ENCODE measurements around the gene PTGR3.

PTGR3 gene

GRCh38 chr18:75214766-75215510 lies 6.0 kb upstream of the PTGR3 start:
- no peak for DNase-seq

GRCh38 chr18:75214332-75214690 lies 5.4 kb upstream of the PTGR3 start:
- no peak for DNase-seq

GRCh38 chr18:75213611-75214331 lies 4.8 kb upstream of the PTGR3 start:
- peak; percentile 84 for DNase-seq

- DNase-seq, result no peak
Measured at GRCh38 chr18:75212751-75213090, 3.8 kb upstream of the PTGR3 start.

GRCh38 chr18:75211953-75212750 lies 3.2 kb upstream of the PTGR3 start:
- DNase-seq, result no peak

GRCh38 chr18:75211626-75211952 lies 2.6 kb upstream of the PTGR3 start:
- no peak for DNase-seq

GRCh38 chr18:75211002-75211621 lies 2.2 kb upstream of the PTGR3 start:
- no peak for DNase-seq

- peak; percentile 94 for DNase-seq
Measured at GRCh38 chr18:75210274-75211001, 1.5 kb upstream of the PTGR3 start, which contains the start of gene TSHZ1. Gene TSHZ1 (plus strand): TSS chr18:75210797. CDS start chr18:75211877, 1,080 bp downstream.

GRCh38 chr18:75209951-75210258 lies 966 bp upstream of the PTGR3 start:
- DNase-seq, result no peak

GRCh38 chr18:75208836-75209128 lies 157 bp downstream of the PTGR3 start:
- DNase-seq, result no peak

GRCh38 chr18:75208155-75208835 lies 644 bp downstream of the PTGR3 start:
- DNase-seq, result peak; percentile 49

- peak; percentile 51 for DNase-seq
Measured at GRCh38 chr18:75207310-75208154, 1.4 kb downstream of the PTGR3 start.

- no peak for DNase-seq
Measured at GRCh38 chr18:75206452-75207309, 2.3 kb downstream of the PTGR3 start.

- DNase-seq, result no peak
Measured at GRCh38 chr18:75205514-75206132, 3.3 kb downstream of the PTGR3 start.

GRCh38 chr18:75204732-75205513 lies 4.0 kb downstream of the PTGR3 start:
- no peak for DNase-seq

GRCh38 chr18:75204269-75204731 lies 4.6 kb downstream of the PTGR3 start:
- DNase-seq, result no peak

GRCh38 chr18:75203416-75204268 lies 5.3 kb downstream of the PTGR3 start:
- DNase-seq, result no peak
